ENCODE results near the gene DNAAF8. TPM values are rescaled to one million over a fixed set of nuclear protein-coding genes. Genes with fewer than 3 reads are reported as not detected.
A peak's percentile ranks its signal among the peaks of the same experiment; 100 is the strongest.
"Not testable (repeated sequence)": the region's sequence is repeated elsewhere in the genome, so short reads cannot be mapped to it uniquely, and the experiment has no call there.

Gene DNAAF8
- total RNA-seq, 1 donor: 1.7 TPM

DNA sequence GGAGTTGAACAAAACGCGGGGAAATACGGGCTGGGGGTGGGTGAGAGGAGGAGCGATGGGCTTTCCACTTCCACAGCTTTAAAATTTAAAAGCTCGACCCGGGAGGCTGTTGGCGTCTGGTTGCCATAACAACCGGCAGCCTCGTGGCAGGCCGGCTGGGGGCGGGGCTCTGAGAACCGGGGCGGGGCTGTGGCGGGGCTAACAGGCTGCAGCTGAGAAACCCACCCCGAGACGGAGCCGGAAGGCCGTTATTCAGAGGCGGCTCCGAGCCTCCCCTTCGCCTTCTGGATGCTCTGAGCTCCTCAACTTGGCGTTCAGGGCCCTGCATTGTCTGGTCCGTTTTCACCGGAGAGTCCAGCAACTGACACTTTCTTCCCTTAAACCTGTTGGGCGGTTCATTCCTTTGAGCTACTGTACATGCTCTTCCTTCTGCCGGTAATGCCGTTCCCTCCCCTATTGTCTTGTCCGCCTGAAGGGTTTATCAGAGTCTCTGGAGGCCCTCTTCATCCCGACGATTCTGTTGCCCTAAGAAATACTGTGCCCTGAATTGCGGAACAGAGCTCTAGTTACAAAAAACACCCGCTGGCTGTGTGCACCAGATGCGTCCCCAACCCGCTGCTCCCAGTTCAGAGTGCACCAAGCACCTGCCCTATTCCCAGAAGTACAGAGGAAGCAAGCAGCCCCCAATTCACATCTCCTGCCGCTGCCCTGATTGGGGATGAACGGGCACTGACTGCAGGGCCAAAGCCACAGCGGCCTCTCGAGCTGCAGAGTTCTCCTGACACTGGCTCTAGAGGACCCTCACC lies 596 bp downstream of the DNAAF8 start:
- TF ChIP-seq, protein P1, sequence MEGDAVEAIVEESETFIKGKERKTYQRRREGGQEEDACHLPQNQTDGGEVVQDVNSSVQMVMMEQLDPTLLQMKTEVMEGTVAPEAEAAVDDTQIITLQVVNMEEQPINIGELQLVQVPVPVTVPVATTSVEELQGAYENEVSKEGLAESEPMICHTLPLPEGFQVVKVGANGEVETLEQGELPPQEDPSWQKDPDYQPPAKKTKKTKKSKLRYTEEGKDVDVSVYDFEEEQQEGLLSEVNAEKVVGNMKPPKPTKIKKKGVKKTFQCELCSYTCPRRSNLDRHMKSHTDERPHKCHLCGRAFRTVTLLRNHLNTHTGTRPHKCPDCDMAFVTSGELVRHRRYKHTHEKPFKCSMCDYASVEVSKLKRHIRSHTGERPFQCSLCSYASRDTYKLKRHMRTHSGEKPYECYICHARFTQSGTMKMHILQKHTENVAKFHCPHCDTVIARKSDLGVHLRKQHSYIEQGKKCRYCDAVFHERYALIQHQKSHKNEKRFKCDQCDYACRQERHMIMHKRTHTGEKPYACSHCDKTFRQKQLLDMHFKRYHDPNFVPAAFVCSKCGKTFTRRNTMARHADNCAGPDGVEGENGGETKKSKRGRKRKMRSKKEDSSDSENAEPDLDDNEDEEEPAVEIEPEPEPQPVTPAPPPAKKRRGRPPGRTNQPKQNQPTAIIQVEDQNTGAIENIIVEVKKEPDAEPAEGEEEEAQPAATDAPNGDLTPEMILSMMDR (IDR thresholded peaks at IDR 0.05; ENCODE audit: insufficient read depth, low read depth, low read length): no peak
- DNase-seq (ENCODE audit: low read depth): peak; percentile 83
- H3K4me3 ChIP-seq (ENCODE audit: low read depth, low read length): peak overlapping the region; percentile 87

DNA sequence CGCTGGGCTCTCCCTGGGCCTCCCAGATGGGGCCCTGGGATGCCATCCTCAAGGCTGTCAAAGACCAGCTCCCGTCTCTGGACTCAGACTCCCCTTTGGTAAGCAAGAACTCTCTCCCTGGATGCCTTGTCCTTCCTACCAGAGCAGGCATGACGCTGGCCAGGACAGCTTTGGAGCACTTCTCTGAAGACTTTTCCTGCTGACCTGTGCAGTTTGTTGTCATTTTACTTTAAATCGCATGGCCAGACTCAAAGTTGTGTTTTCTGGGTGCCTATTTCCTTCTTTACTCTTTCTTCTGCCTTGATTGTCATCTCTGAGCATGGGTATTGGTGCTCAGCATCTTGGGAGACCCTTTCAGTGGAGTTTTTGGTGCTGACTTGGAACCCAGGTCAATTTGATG lies 2.2 kb downstream of the DNAAF8 start:
- no peak overlapping the region for H3K4me3 ChIP-seq (ENCODE audit: low read depth, low read length)
- no peak for DNase-seq (ENCODE audit: low read depth)
- TF ChIP-seq, protein P1 (IDR thresholded peaks at IDR 0.05; ENCODE audit: insufficient read depth, low read depth, low read length): no peak

DNA sequence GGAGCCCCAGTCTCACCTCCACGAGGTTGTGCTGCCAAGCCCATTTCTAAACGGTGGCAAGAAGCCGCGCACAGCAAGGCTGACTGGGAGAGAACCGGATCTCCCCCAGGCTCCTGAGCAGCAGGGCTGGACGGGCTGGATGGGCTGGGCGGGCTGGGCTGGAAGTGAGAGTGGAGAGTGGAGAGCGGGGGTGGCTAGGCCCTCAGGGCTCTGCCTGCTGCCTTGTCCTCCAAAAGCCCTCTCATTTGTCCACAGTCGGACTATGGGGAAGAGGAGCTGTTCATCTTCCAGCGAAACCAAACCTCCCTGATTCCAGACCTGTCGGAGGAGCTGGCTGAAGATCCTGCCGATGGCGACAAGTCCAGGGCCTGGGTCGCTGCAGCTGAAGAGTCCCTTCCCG lies 3.2 kb downstream of the DNAAF8 start:
- no peak for DNase-seq (ENCODE audit: low read depth)
- TF ChIP-seq, protein P1 (IDR thresholded peaks at IDR 0.05; ENCODE audit: insufficient read depth, low read depth, low read length): no peak
- H3K4me3 ChIP-seq (ENCODE audit: low read depth, low read length): no peak overlapping the region

DNA sequence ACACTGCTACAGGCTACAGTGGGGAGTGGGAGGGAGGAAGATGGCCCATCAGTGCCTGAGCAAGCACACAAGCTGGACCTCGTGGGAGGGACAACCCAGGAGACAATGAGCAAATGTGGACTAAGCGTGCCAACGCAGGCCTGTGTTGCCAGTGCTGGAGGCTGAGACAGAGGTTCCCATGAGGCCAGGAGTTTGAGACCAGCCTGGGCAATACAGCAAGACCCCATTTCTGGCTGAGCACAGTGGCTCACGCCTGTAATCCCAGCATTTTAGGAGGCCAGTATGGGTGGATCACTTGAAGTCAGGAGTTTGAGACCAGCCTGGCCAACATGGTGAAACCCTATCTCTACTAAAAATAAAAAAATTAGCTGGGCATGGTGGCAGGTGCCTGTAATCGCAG lies 4.0 kb downstream of the DNAAF8 start:
- H3K4me3 ChIP-seq (ENCODE audit: low read depth, low read length); DNase-seq (ENCODE audit: low read depth): not testable (repeated sequence)

DNA sequence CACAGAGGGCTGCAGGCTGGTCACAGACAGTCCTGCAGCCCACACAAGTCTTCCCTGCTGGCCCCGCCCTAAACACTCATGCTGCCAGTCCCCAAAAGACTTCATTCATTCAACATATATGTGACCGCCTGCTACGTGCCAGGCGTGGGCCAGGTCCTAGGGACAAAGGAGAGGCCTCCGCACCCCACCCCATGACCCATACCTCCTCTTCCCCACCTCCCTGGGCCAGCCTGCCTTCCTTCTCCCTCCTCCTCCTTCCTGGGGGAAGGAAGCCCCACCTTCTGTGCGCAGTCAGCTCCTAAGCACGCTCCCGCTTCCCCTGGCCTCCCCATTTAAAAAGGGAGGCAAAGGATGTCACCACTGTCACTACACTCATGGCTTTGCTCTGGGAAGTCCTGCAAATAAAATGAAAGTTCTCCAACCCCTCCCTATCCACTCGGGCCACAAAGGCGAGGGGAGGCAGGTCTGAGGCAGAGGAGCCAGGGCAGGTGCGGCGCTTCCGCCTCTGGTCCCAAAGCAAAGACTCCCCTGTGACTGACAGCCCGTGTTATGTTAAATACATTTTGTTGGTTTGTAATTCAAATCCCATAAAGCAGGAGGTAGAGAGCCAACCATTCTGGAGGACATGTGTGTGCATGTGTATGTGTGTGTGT lies 9.0 kb downstream of the DNAAF8 start:
- no peak overlapping the region for H3K4me3 ChIP-seq (ENCODE audit: low read depth, low read length)
- TF ChIP-seq, protein P1 (IDR thresholded peaks at IDR 0.05; ENCODE audit: insufficient read depth, low read depth, low read length): no peak
- no peak for DNase-seq (ENCODE audit: low read depth)

DNA sequence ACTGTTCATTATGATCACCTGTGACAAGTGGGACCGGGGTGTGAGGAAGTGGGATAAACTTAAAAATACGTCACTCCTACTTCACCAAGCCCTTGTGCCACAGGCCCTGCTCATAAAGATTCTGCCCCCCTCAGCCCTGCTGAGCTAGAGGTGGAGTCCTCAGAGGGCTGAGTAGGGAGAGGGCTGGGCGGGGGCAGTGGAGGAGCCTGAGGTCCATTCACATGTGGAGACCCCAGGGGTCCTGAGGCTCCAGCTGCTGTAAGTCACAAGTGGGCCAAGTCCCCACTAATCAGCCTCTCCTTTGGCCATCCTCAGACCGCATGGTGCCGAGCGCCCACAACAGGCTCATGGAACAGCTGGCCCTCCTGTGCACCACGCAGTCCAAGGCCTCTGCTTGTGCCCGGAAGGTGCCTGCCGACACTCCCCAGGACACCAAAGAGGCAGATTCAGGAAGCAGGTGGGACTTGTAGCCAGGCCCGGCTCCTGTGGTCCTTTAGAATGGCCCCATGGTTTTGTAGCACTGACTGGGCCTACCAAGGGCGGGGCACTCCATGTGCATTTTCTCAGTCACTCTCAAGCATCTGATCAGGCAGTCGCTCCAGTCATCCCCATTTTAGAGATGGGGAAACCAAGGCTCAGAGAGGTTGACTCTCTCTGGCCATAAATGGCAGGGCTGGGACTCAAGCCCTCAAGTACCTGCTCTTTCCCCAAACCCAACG lies 10.4 kb downstream of the DNAAF8 start:
- TF ChIP-seq, protein P1 (IDR thresholded peaks at IDR 0.05; ENCODE audit: insufficient read depth, low read depth, low read length): no peak
- no peak for DNase-seq (ENCODE audit: low read depth)
- no peak overlapping the region for H3K4me3 ChIP-seq (ENCODE audit: low read depth, low read length)

DNA sequence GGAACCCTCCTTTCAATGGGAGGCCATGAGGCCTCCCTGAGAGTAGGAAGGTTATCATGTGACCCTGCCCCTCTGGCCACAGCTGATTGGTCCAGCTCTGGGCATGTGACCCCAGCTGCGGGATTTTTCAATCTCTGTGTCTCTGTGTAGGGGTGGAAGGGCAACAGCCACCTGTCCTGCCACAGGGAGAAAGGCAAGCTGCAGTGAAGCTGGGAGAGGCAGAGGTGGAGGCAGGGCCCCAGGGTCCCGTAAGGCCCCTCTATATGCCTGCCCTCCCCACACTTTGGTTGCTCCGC lies 10.9 kb downstream of the DNAAF8 start:
- TF ChIP-seq, protein P1 (IDR thresholded peaks at IDR 0.05; ENCODE audit: insufficient read depth, low read depth, low read length): no peak
- no peak overlapping the region for H3K4me3 ChIP-seq (ENCODE audit: low read depth, low read length)
- no peak for DNase-seq (ENCODE audit: low read depth)
